Mammary epithelial cell (primary cell): Measurements from ENCODE around the gene COX8A.

Source experiments
- CTCF ChIP-seq, 2 donors: IDR thresholded peaks in 1 of 2; conservative IDR thresholded peaks in 1 of 2; 2 replicates each; pipeline ENCODE4 v1.5.1; 2011 to 2012; ENCODE audit warnings: inconsistent platforms in 2 of 2, low read length in 2 of 2, mild to moderate bottlenecking in 2 of 2, control low read depth in 1 of 2, low read depth in 1 of 2; ENCODE audit not compliant: insufficient read depth in 1 of 2; ENCODE audit errors: extremely low read depth in 1 of 2
- EZH2 ChIP-seq: IDR thresholded peaks from 2 replicates; pipeline ENCODE4 v1.6.1; 2012; ENCODE audit warnings: low read length, inconsistent platforms, borderline replicate concordance

- TF ChIP-seq CTCF (conservative IDR thresholded peaks at IDR 0.05 in 1 of 2, IDR thresholded peaks at IDR 0.05 in 1 of 2; ENCODE audit: extremely low read depth in 1 of 2, insufficient read depth in 1 of 2, low read depth in 1 of 2, low read length in 2 of 2) (no peak), EZH2 (no peak)
These were observed 35.3 kb downstream of the COX8A start for GRCh38 chr11:64009710-64010109.
